K562 (cell line): ENCODE data around the gene DYNC1I1. TPM values are rescaled to one million over a fixed set of nuclear protein-coding genes. Genes with fewer than 3 reads are reported as not detected.
A peak's percentile ranks its signal among the peaks of the same experiment; 100 is the strongest.

Source experiments
- ATAC-seq: fragments of 200-7000 bp; cut with Tn5 transposase; 3 replicates; pipeline ENCODE4 v1.9.1; 2020; ENCODE audit warnings: moderate library complexity
- BruUV-seq: library from RNA; stranded (reverse); fragments of 400-500 nt; replicated peaks from 2 replicates; lab custom pipeline; 2021; lab: Mats Ljungman, UMichigan
- CTCF ChIA-PET: fragments of 300-600 bp; formaldehyde crosslinking; extraction: SDS; loops from one replicate; lab custom pipeline; 2021; ENCODE audit warnings: low intra/inter-chr PET ratio; lab: Yijun Ruan, JAX
- POLR2A ChIA-PET: fragments of 300-600, 350-650 bp; sonication (Branson Sonifier 250); formaldehyde crosslinking; extraction: SDS; loops from one replicate; lab custom pipeline; 2021; ENCODE audit warnings: antibody characterized with exemption, inconsistent platforms; lab: Yijun Ruan, JAX
- DNase-seq, 4 experiments: peaks; one replicate each; pipeline versions ENCODE4 v3.0.0 to v3.0.0-alpha.2; 2011 to 2018; ENCODE audit warnings: low spot score in 3 of 4, mixed read lengths in 3 of 4; ENCODE audit errors: extremely low read depth in 1 of 4
- FAIRE-seq: peaks from 2 replicates; lab custom pipeline; 2011; peaks lifted over from hg19 to GRCh38; lab: Jason Lieb, UNC
- H2AFZ ChIP-seq: 2 replicates; pipeline ENCODE4 v1.6.0; 2011; ENCODE audit warnings: low read depth, low read length, control low read depth, inconsistent platforms
- H3K27ac ChIP-seq: fragments of 200-600 bp; 3 replicates; pipeline ENCODE4 v1.8.0; 2011; ENCODE audit warnings: low read depth, mild to moderate bottlenecking, control low read depth, inconsistent platforms, low read length, moderate library complexity, mixed read lengths; ENCODE audit errors: extremely low read depth
- H3K27me3 ChIP-seq, 2 experiments: fragments of 300-600 bp in 1 of 2; 2 replicates in 1 of 2; 3 replicates in 1 of 2; pipeline versions ENCODE4 v1.6.0 to v1.8.0; 2011; ENCODE audit warnings: inconsistent platforms in 2 of 2, low read length in 2 of 2, mild to moderate bottlenecking in 1 of 2, mixed read lengths in 1 of 2, moderate library complexity in 1 of 2; ENCODE audit not compliant: control insufficient read depth in 2 of 2, insufficient read depth in 2 of 2
- H3K36me3 ChIP-seq: fragments of 300-600 bp; 3 replicates; pipeline ENCODE4 v1.8.0; 2011; ENCODE audit warnings: mild to moderate bottlenecking, low read length, inconsistent platforms; ENCODE audit not compliant: control insufficient read depth, insufficient read depth
- H3K4me1 ChIP-seq, 2 experiments: fragments of 200-600 bp in 1 of 2; replicated peaks in 1 of 2; 2 replicates in 1 of 2; 3 replicates in 1 of 2; pipeline versions ENCODE4 v1.5.1 to v1.8.0; 2011; ENCODE audit warnings: inconsistent platforms in 2 of 2, low read length in 2 of 2, mild to moderate bottlenecking in 1 of 2, mixed read lengths in 1 of 2, moderate library complexity in 1 of 2; ENCODE audit not compliant: control insufficient read depth in 2 of 2, insufficient read depth in 2 of 2
- H3K4me2 ChIP-seq: 2 replicates; pipeline ENCODE4 v1.6.1; 2011; ENCODE audit warnings: low read length, control low read depth, inconsistent platforms, mixed read lengths; ENCODE audit not compliant: insufficient read depth
- H3K4me3 ChIP-seq: fragments of 200-600 bp; sonication (generic), shearing (Covaris generic); 2 replicates; pipeline ENCODE4 v1.5.1; 2016; ENCODE audit warnings: control low read depth, inconsistent platforms
- H3K79me2 ChIP-seq: fragments of 200-600 bp; 3 replicates; pipeline ENCODE4 v1.8.0; 2011; ENCODE audit warnings: low read length, inconsistent platforms; ENCODE audit not compliant: control insufficient read depth, insufficient read depth
- H3K9ac ChIP-seq, 2 experiments: 2 replicates each; pipeline versions ENCODE4 v1.6.0 to v1.6.1; 2011; ENCODE audit warnings: low read depth in 2 of 2, low read length in 2 of 2, control low read depth in 1 of 2, inconsistent platforms in 1 of 2, mild to moderate bottlenecking in 1 of 2, mixed read lengths in 1 of 2; ENCODE audit not compliant: insufficient read depth in 1 of 2
- H3K9me1 ChIP-seq: one replicate; pipeline ENCODE4 v1.6.0; 2011; ENCODE audit warnings: inconsistent platforms, mild to moderate bottlenecking, low read length, moderate library complexity; ENCODE audit not compliant: control insufficient read depth, insufficient read depth
- H3K9me3 ChIP-seq: replicated peaks from 2 replicates; pipeline ENCODE4 v1.5.1; 2011; ENCODE audit warnings: low read depth, low read length, inconsistent platforms; ENCODE audit not compliant: control insufficient read depth, insufficient read depth
- H4K20me1 ChIP-seq: replicated peaks from 2 replicates; pipeline ENCODE4 v1.6.1; 2011; ENCODE audit warnings: low read length, inconsistent platforms, mixed read lengths; ENCODE audit not compliant: control insufficient read depth, insufficient read depth
- BMI1 ChIP-seq: fragments of 150-350 bp; IDR thresholded peaks from 2 replicates; pipeline ENCODE4 v1.6.1; 2014; ENCODE audit warnings: low read length
- GABPA ChIP-seq: fragments of 200-800 bp; sonication (Bioruptor generic); conservative IDR thresholded peaks from 2 replicates; pipeline ENCODE4 v1.6.1; 2016; ENCODE audit warnings: low read depth, missing genetic modification characterization, missing compliant biosample characterization
- HNRNPK ChIP-seq: fragments of 200-400 bp; formaldehyde crosslinking; IDR thresholded peaks from one replicate; pipeline ENCODE4 v1.6.1; 2018; ENCODE audit warnings: mild to moderate bottlenecking, low read depth, low read length; ENCODE audit not compliant: poor library complexity, severe bottlenecking
- MBD2 ChIP-seq: sonication (generic); IDR thresholded peaks from 2 replicates; pipeline ENCODE4 v1.6.1; 2016; ENCODE audit warnings: low read depth, borderline replicate concordance
- MEF2A ChIP-seq: IDR thresholded peaks from 2 replicates; pipeline ENCODE4 v1.6.1; 2011; ENCODE audit warnings: low read depth, mild to moderate bottlenecking, low read length, moderate library complexity; ENCODE audit not compliant: control insufficient read depth
- RFX5 ChIP-seq: IDR thresholded peaks from 2 replicates; pipeline ENCODE4 v1.6.1; 2011; ENCODE audit warnings: low read depth, mild to moderate bottlenecking, improper control_type of control experiment, low read length
- ZNF347 ChIP-seq: fragments of 450-650 bp; formaldehyde crosslinking; IDR thresholded peaks from 2 replicates; pipeline ENCODE4 v1.4.0; 2020; ENCODE audit warnings: low read depth, mild to moderate bottlenecking, moderate library complexity
- WGBS: fragments of 100-300 bp; shearing (Covaris generic); methylation state at CpG from one replicate; pipeline ENCODE4 v1.1.6; 2016; ENCODE audit warnings: low coverage, mixed read lengths; ENCODE audit not compliant: insufficient coverage; ENCODE audit errors: missing lambda C conversion rate; 5-methylcytosine and 5-hydroxymethylcytosine counted together
- in situ Hi-C: fragments of 300-500 bp; cut with MboI; formaldehyde crosslinking; loops from 4 replicates; pipeline ENCODE4 v1.15.0; 2018; ENCODE audit warnings: inconsistent platforms, mixed read lengths
- intact Hi-C: fragments of 100-400 bp; cut with micrococcal nuclease; formaldehyde crosslinking; loops from 2 replicates; pipeline ENCODE4 v1.14.2; 2022
- polyA plus RNA-seq, 8 experiments: library from polyadenylated mRNA; depleted of rRNA in 4 of 8; stranded (reverse) in 5 of 8; unstranded in 3 of 8; fragments of >200 nt; fragmentation: Nextera tagmentation in 2 of 8; fragmentation: Illumina TruSeq in 1 of 8; extraction: Ambion mirVana in 2 of 8; extraction: Trizol in 1 of 8; gene quantifications; 2 replicates each; pipeline versions ENCODE4 v1.2.1 to v1.2.3, GENCODE V29; 2011 to 2014; ENCODE audit warnings: inconsistent platforms in 1 of 8, missing spikeins in 1 of 8
- total RNA-seq, 7 experiments: library from RNA; depleted of rRNA in 6 of 7; stranded (reverse); fragments of >200 nt in 6 of 7; fragmentation: Illumina TruSeq in 2 of 7; extraction: Trizol in 2 of 7; gene quantifications; 2 replicates each; pipeline versions ENCODE4 v1.2.1 to v1.2.3, GENCODE V29; 2011 to 2021; ENCODE audit warnings: low replicate concordance in 1 of 7
- TF ChIP-seq, protein P1 (sequence below), 2 experiments: fragments of 450-650 bp in 1 of 2; sonication (generic) in 1 of 2; formaldehyde crosslinking in 1 of 2; IDR thresholded peaks; 2 replicates each; pipeline versions ENCODE4 v1.7.1 to v1.9.0; 2016 to 2022; ENCODE audit warnings: inconsistent platforms in 1 of 2, mild to moderate bottlenecking in 1 of 2, missing genetic modification reagents in 1 of 2
- TF ChIP-seq, protein P2 (sequence below): fragments of 450-650 bp; IDR thresholded peaks from 2 replicates; pipeline ENCODE4 v1.6.1; 2016; ENCODE audit warnings: low read depth, mild to moderate bottlenecking, moderate library complexity

Gene DYNC1I1
- total and polyA plus RNA-seq, 9 of the 15 experiments (the other 6 are each of a cell fraction or from before 2014, with no cell fraction given) = 0.22 to 1.5 (median 0.44) TPM

DNA sequence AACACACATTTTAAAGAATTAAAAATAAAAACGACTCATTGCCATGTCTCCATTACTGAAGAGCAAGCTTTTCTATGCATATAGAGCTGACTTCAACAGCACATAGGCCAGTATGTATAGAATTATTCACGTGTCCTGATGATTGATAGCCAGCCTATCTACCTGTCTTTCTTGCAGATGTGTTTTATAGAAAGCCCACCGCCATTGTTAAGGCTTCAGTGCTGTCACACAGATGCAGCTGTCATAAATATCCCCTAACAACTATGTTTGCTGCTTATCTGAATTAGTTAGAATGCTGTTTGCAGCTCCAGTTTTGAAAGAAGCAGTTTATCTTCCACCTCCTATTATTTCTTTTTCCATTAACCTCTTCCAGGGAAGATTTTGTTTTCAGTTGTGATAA lies 313.6 kb downstream of the DYNC1I1 start:
- FAIRE-seq = no peak
- POLR2A ChIA-PET = no interaction called here
- no TSS peak for BruUV-seq

DNA sequence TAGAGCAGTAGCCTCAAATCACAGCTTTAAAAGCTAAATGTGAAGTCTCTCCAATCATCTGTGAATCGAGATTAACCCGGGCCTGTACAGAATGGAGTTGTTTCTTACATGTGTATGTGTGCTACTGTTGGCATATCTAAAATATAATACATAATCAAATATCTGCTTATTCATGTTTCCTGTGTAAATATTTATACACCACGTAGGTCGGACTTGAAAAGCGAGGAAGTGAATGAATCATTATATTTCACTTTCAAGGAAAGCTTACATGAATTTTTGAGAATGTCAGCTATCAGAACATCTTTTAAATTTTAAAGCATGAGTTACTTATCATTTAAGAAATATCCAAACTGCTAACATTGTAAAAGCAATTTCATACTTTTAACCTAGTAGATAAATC lies 316.2 kb downstream of the DYNC1I1 start:
- no peaks in the 10 kb centered on the region for H4K20me1 ChIP-seq
- ATAC-seq (no peak), DNase-seq (no peak), FAIRE-seq (peak; percentile 37)
- no peaks in the 10 kb centered on the region for H3K79me2 ChIP-seq
- H3K36me3 ChIP-seq = no peaks in the 10 kb centered on the region
- ChIA-PET CTCF (interaction anchor here (0.6 kb wide), 1 partner anchor 747 kb away, joined by 3 read pairs; no protein-coding TSS in a partner anchor), POLR2A (interaction anchor here (0.8 kb wide), 1 partner anchor 11 kb away, joined by 3 read pairs; no protein-coding TSS in a partner anchor)
- in situ Hi-C loops (no loop called here), intact Hi-C loops (no loop called here)
- H3K4me1 ChIP-seq = no peaks in the 10 kb centered on the region
- no peak overlapping the region for H2AFZ ChIP-seq
- no peak overlapping the region for H3K9ac ChIP-seq
- H3K4me3 ChIP-seq = no peak overlapping the region
- no peaks in the 10 kb centered on the region for H3K9me3 ChIP-seq
- peaks cover 2 to 3% of the 10 kb centered on the region in 2 experiments; a peak in 2 of 5 replicates for H3K27me3 ChIP-seq
- no peak overlapping the region for H3K4me2 ChIP-seq
- WGBS = 0% methylated on average over 5 of the region's 5 CpGs
- no TSS peak for BruUV-seq
- no peak overlapping the region for H3K27ac ChIP-seq
- H3K9me1 ChIP-seq = no peaks in the 10 kb centered on the region
- TF ChIP-seq, protein P1, sequence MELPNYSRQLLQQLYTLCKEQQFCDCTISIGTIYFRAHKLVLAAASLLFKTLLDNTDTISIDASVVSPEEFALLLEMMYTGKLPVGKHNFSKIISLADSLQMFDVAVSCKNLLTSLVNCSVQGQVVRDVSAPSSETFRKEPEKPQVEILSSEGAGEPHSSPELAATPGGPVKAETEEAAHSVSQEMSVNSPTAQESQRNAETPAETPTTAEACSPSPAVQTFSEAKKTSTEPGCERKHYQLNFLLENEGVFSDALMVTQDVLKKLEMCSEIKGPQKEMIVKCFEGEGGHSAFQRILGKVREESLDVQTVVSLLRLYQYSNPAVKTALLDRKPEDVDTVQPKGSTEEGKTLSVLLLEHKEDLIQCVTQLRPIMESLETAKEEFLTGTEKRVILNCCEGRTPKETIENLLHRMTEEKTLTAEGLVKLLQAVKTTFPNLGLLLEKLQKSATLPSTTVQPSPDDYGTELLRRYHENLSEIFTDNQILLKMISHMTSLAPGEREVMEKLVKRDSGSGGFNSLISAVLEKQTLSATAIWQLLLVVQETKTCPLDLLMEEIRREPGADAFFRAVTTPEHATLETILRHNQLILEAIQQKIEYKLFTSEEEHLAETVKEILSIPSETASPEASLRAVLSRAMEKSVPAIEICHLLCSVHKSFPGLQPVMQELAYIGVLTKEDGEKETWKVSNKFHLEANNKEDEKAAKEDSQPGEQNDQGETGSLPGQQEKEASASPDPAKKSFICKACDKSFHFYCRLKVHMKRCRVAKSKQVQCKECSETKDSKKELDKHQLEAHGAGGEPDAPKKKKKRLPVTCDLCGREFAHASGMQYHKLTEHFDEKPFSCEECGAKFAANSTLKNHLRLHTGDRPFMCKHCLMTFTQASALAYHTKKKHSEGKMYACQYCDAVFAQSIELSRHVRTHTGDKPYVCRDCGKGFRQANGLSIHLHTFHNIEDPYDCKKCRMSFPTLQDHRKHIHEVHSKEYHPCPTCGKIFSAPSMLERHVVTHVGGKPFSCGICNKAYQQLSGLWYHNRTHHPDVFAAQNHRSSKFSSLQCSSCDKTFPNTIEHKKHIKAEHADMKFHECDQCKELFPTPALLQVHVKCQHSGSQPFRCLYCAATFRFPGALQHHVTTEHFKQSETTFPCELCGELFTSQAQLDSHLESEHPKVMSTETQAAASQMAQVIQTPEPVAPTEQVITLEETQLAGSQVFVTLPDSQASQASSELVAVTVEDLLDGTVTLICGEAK (IDR thresholded peaks at IDR 0.05) = no peak
- TF ChIP-seq, protein P1 (CRISPR knock-in tag; IDR thresholded peaks at IDR 0.05) = no peak

More for the DNA sequence above, 313.6 kb downstream of the DYNC1I1 start:
- no peaks in the 10 kb centered on the region for H3K36me3 ChIP-seq
- ATAC-seq = no peak
- H3K9me3 ChIP-seq = no peaks in the 10 kb centered on the region
- H3K79me2 ChIP-seq = no peaks in the 10 kb centered on the region
- H3K4me3 ChIP-seq = no peak overlapping the region
- no peaks in the 10 kb centered on the region for H3K4me1 ChIP-seq
- H2AFZ ChIP-seq = no peak overlapping the region
- H3K27ac ChIP-seq = no peak overlapping the region
- H3K9ac ChIP-seq = no peak overlapping the region
- no peaks in the 10 kb centered on the region for H4K20me1 ChIP-seq
- WGBS = 0% methylated on average over 3 of the region's 3 CpGs
- no peak for DNase-seq
- no peaks in the 10 kb centered on the region for H3K9me1 ChIP-seq
- intact Hi-C loops (no loop called here), in situ Hi-C loops (no loop called here)
- TF ChIP-seq ZNF347 (CRISPR knock-in tag) (no peak), HNRNPK (no peak), GABPA (tag) (no peak), MEF2A (no peak), MBD2 (no peak), RFX5 (no peak), BMI1 (no peak)
- TF ChIP-seq, protein P2, sequence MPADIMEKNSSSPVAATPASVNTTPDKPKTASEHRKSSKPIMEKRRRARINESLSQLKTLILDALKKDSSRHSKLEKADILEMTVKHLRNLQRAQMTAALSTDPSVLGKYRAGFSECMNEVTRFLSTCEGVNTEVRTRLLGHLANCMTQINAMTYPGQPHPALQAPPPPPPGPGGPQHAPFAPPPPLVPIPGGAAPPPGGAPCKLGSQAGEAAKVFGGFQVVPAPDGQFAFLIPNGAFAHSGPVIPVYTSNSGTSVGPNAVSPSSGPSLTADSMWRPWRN = no peak
- peaks cover 3 to 4% of the 10 kb centered on the region in 2 experiments; a peak in 2 of 5 replicates for H3K27me3 ChIP-seq
- no peak overlapping the region for H3K4me2 ChIP-seq
- CTCF ChIA-PET = interaction anchor here (0.7 kb wide), 1 partner anchor 40 kb away, joined by 3 read pairs; no protein-coding TSS in a partner anchor
